Neuronal stem cell (in vitro differentiated cells): Measurements from ENCODE around the gene ISM1.
A peak's percentile ranks its signal among the peaks of the same experiment; 100 is the strongest.

ENCODE experiments used
- DNase-seq: peaks from one replicate; pipeline ENCODE4 v3.0.0-alpha.2; 2013; ENCODE audit warnings: low spot score
- H2AFZ ChIP-seq: one replicate; pipeline ENCODE4 v1.6.1; 2013; ENCODE audit warnings: mild to moderate bottlenecking, low read length, inconsistent platforms
- H2AK5ac ChIP-seq: 2 replicates; pipeline ENCODE4 v1.6.1; 2013; ENCODE audit warnings: low read depth, mild to moderate bottlenecking, inconsistent platforms, low read length, moderate library complexity, mixed read lengths
- H2BK120ac ChIP-seq: 2 replicates; pipeline ENCODE4 v1.6.1; 2013; ENCODE audit warnings: low read depth, mild to moderate bottlenecking, inconsistent platforms, low read length, moderate library complexity, mixed read lengths
- H2BK12ac ChIP-seq: one replicate; pipeline ENCODE4 v1.6.1; 2013; ENCODE audit warnings: low read length, inconsistent platforms
- H2BK15ac ChIP-seq: 2 replicates; pipeline ENCODE4 v1.6.1; 2013; ENCODE audit warnings: mild to moderate bottlenecking, low read length, inconsistent platforms, mixed read lengths
- H2BK5ac ChIP-seq: one replicate; pipeline ENCODE4 v1.6.1; 2013; ENCODE audit warnings: inconsistent platforms, mild to moderate bottlenecking, low read length, moderate library complexity
- H3K14ac ChIP-seq: one replicate; pipeline ENCODE4 v1.6.1; 2013; ENCODE audit warnings: low read length, inconsistent platforms
- H3K18ac ChIP-seq: 2 replicates; pipeline ENCODE4 v1.6.1; 2013; ENCODE audit warnings: low read length, inconsistent platforms
- H3K23ac ChIP-seq: 2 replicates; pipeline ENCODE4 v1.6.1; 2013; ENCODE audit warnings: low read depth, mild to moderate bottlenecking, mixed read lengths, low read length, inconsistent platforms; ENCODE audit not compliant: poor library complexity
- H3K27ac ChIP-seq: replicated peaks from 3 replicates; pipeline ENCODE4 v1.5.1; 2013; ENCODE audit warnings: low read length, inconsistent platforms
- H3K27me3 ChIP-seq, 3 experiments: 2 replicates each; pipeline ENCODE4 v1.6.1; 2013; ENCODE audit warnings: low read length in 3 of 3, mild to moderate bottlenecking in 2 of 3, inconsistent platforms in 1 of 3, low read depth in 1 of 3, mixed read lengths in 1 of 3, moderate library complexity in 1 of 3; ENCODE audit not compliant: control insufficient read depth in 3 of 3, insufficient read depth in 3 of 3
- H3K36me3 ChIP-seq, 2 donors: replicated peaks in 1 of 2; 2 replicates each; pipeline ENCODE4 v1.6.1; 2013; ENCODE audit warnings: low read length in 2 of 2; ENCODE audit not compliant: control insufficient read depth in 2 of 2, insufficient read depth in 2 of 2
- H3K4ac ChIP-seq: 2 replicates; pipeline ENCODE4 v1.6.1; 2013; ENCODE audit warnings: inconsistent platforms, mild to moderate bottlenecking, low read length, moderate library complexity
- H3K4me1 ChIP-seq, 2 donors: 1 replicate in 1 of 2; 2 replicates in 1 of 2; pipeline ENCODE4 v1.6.1; 2013; ENCODE audit warnings: low read length in 2 of 2, low read depth in 1 of 2; ENCODE audit not compliant: control insufficient read depth in 2 of 2, insufficient read depth in 1 of 2
- H3K4me2 ChIP-seq: one replicate; pipeline ENCODE4 v1.6.1; 2013; ENCODE audit warnings: mild to moderate bottlenecking, low read length, inconsistent platforms; ENCODE audit not compliant: insufficient read depth, poor library complexity, severe bottlenecking
- H3K4me3 ChIP-seq, 2 donors: 2 replicates each; pipeline ENCODE4 v1.5.1; 2013; ENCODE audit warnings: low read length in 2 of 2, mild to moderate bottlenecking in 2 of 2, inconsistent platforms in 1 of 2, moderate library complexity in 1 of 2
- H3K79me1 ChIP-seq: one replicate; pipeline ENCODE4 v1.6.1; 2013; ENCODE audit warnings: low read depth, mild to moderate bottlenecking, inconsistent platforms, low read length, moderate library complexity
- H3K9ac ChIP-seq: one replicate; pipeline ENCODE4 v1.6.1; 2013; ENCODE audit warnings: mild to moderate bottlenecking, low read depth, low read length, inconsistent platforms; ENCODE audit not compliant: poor library complexity
- H3K9me3 ChIP-seq, 2 donors: replicated peaks in 1 of 2; 2 replicates each; pipeline versions ENCODE3 to v1.6.1; 2013; ENCODE audit warnings: low read length in 2 of 2, mild to moderate bottlenecking in 2 of 2, inconsistent platforms in 1 of 2, low read depth in 1 of 2, mixed read lengths in 1 of 2, moderate library complexity in 1 of 2; ENCODE audit not compliant: control insufficient read depth in 2 of 2, insufficient read depth in 1 of 2
- H4K8ac ChIP-seq: one replicate; pipeline ENCODE4 v1.6.1; 2013; ENCODE audit warnings: low read depth, mild to moderate bottlenecking, inconsistent platforms, low read length, moderate library complexity
- H4K91ac ChIP-seq: one replicate; pipeline ENCODE4 v1.6.1; 2013; ENCODE audit warnings: low read length, low read depth, mild to moderate bottlenecking, inconsistent platforms; ENCODE audit not compliant: poor library complexity
- WGBS, 2 donors: extraction: QIAGEN DNeasy Blood & Tissue Kit; methylation state at CpG; one replicate each; pipeline ENCODE4 v1.1.7; 2013; ENCODE audit warnings: missing lambda C conversion rate in 2 of 2, mixed read lengths in 1 of 2; ENCODE audit not compliant: insufficient read length in 2 of 2, insufficient replicate concordance in 1 of 2; ENCODE audit errors: extremely low coverage in 2 of 2; 5-methylcytosine and 5-hydroxymethylcytosine counted together

The ISM1 gene

DNA sequence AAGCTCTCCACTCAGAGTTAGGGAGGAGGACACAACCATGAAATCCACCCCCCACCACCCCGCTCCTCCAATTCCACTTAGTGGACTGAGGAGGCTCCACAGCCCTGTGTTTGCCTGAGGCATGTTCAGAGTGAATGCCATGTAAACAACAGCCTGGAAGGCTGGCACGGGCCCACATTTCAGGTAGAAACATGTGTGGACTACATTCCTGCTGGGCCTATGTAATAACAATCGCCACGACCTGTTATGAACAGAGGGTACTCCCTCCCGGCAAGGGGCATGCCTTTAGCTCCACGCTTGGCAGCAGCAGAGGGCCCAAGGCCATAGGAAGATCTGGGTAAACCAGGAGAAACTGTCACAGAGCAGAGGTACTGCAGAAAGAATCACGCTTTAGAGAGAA, 65.5 kb downstream of the ISM1 start:
- H3K27me3 ChIP-seq = no peaks in the 10 kb centered on the region
- H3K14ac ChIP-seq = no peak overlapping the region
- no peak overlapping the region for H3K4me2 ChIP-seq
- no peak overlapping the region for H2BK15ac ChIP-seq
- no peak overlapping the region for H3K9ac ChIP-seq
- DNase-seq = no peak
- no peak overlapping the region for H2AFZ ChIP-seq
- H3K4me1 ChIP-seq = no peaks in the 10 kb centered on the region
- H2BK5ac ChIP-seq = no peak overlapping the region
- no peaks in the 10 kb centered on the region for H3K79me1 ChIP-seq
- H3K36me3 ChIP-seq = no peaks in the 10 kb centered on the region
- H3K18ac ChIP-seq = peak overlapping the region; percentile 11
- no peak overlapping the region for H3K4ac ChIP-seq
- H3K23ac ChIP-seq = no peak overlapping the region
- no peak overlapping the region for H2BK120ac ChIP-seq
- no peaks in the 10 kb centered on the region for H3K9me3 ChIP-seq
- WGBS, 2 donors = no CpG with 5 or more reads among the region's 7 CpGs
- no peak overlapping the region for H2BK12ac ChIP-seq
- no peak overlapping the region for H4K8ac ChIP-seq
- no peak overlapping the region for H3K27ac ChIP-seq
- no peak overlapping the region for H3K4me3 ChIP-seq
- no peak overlapping the region for H2AK5ac ChIP-seq
- H4K91ac ChIP-seq = no peak overlapping the region

- H3K4ac ChIP-seq = no peak overlapping the region
- no peak overlapping the region for H3K23ac ChIP-seq
- H3K4me3 ChIP-seq = no peak overlapping the region
- no peaks in the 10 kb centered on the region for H3K36me3 ChIP-seq
- H3K4me1 ChIP-seq = no peaks in the 10 kb centered on the region
- WGBS, 2 donors = no CpG with 5 or more reads among the region's 12 CpGs
- H4K8ac ChIP-seq = no peak overlapping the region
- H2BK120ac ChIP-seq = no peak overlapping the region
- no peak overlapping the region for H4K91ac ChIP-seq
- no peak overlapping the region for H2BK5ac ChIP-seq
- H3K9me3 ChIP-seq = no peaks in the 10 kb centered on the region
- no peak overlapping the region for H3K18ac ChIP-seq
- H3K4me2 ChIP-seq = no peak overlapping the region
- no peak overlapping the region for H2AFZ ChIP-seq
- H3K79me1 ChIP-seq = no peaks in the 10 kb centered on the region
- DNase-seq = no peak
- H3K14ac ChIP-seq = no peak overlapping the region
- peaks cover 0 to 1% (median 0%) of the 10 kb centered on the region in 3 experiments for H3K27me3 ChIP-seq
- no peak overlapping the region for H2AK5ac ChIP-seq
- H3K27ac ChIP-seq = no peak overlapping the region
- H2BK15ac ChIP-seq = no peak overlapping the region
- H2BK12ac ChIP-seq = no peak overlapping the region
- no peak overlapping the region for H3K9ac ChIP-seq
Observed at GRCh38 chr20:13288357-13288756, 67.3 kb downstream of the ISM1 start.

- H3K79me1 ChIP-seq = no peaks in the 10 kb centered on the region
- no peaks in the 10 kb centered on the region for H3K4me1 ChIP-seq
- no peak overlapping the region for H3K4me3 ChIP-seq
- H3K4ac ChIP-seq = no peak overlapping the region
- H3K9me3 ChIP-seq = no peaks in the 10 kb centered on the region
- no peak overlapping the region for H3K4me2 ChIP-seq
- no peaks in the 10 kb centered on the region for H3K36me3 ChIP-seq
- H3K9ac ChIP-seq = no peak overlapping the region
- no peak overlapping the region for H2BK12ac ChIP-seq
- no CpG with 5 or more reads among the region's 6 CpGs for WGBS, 2 donors
- no peak overlapping the region for H3K18ac ChIP-seq
- no peak overlapping the region for H4K8ac ChIP-seq
- H2BK5ac ChIP-seq = no peak overlapping the region
- no peak overlapping the region for H3K27ac ChIP-seq
- H2AK5ac ChIP-seq = no peak overlapping the region
- H3K27me3 ChIP-seq = peaks cover 0 to 2% (median 0%) of the 10 kb centered on the region in 3 experiments
- no peak overlapping the region for H2AFZ ChIP-seq
- no peak for DNase-seq
- H2BK15ac ChIP-seq = no peak overlapping the region
- H2BK120ac ChIP-seq = no peak overlapping the region
- no peak overlapping the region for H3K14ac ChIP-seq
- H3K23ac ChIP-seq = no peak overlapping the region
- H4K91ac ChIP-seq = no peak overlapping the region
Observed at GRCh38 chr20:13289031-13289430, 68.0 kb downstream of the ISM1 start.

DNA sequence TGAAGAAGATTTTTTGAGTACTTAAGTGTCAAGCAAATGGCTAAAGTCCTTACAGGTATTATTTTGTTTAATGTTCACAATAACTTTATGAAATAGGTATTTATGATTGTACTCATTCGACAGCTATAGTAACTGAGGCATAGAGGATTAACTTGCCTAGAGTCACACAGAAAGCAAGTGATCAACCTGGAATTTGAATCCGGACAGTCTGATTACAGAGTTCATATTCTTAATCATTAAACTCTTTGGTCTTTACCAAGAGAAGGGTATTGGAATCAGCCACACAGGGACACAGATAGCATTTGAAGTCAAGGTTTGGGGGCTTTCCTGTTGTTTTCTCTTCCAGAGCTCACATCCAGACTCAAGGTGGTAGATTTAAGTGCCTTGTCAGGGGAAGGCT, 69.7 kb downstream of the ISM1 start:
- WGBS, 2 donors = no CpG with 5 or more reads among the region's 2 CpGs
- no peaks in the 10 kb centered on the region for H3K9me3 ChIP-seq
- no peak overlapping the region for H2AK5ac ChIP-seq
- H2BK12ac ChIP-seq = no peak overlapping the region
- no peak overlapping the region for H4K91ac ChIP-seq
- H3K79me1 ChIP-seq = no peaks in the 10 kb centered on the region
- H2BK15ac ChIP-seq = no peak overlapping the region
- H3K23ac ChIP-seq = no peak overlapping the region
- H3K18ac ChIP-seq = no peak overlapping the region
- H3K27me3 ChIP-seq = peaks cover 0 to 2% (median 0%) of the 10 kb centered on the region in 3 experiments
- H3K4me2 ChIP-seq = no peak overlapping the region
- H3K36me3 ChIP-seq = no peaks in the 10 kb centered on the region
- no peak overlapping the region for H3K4ac ChIP-seq
- H4K8ac ChIP-seq = no peak overlapping the region
- no peak overlapping the region for H3K4me3 ChIP-seq
- H3K4me1 ChIP-seq = no peaks in the 10 kb centered on the region
- H2AFZ ChIP-seq = no peak overlapping the region
- H3K9ac ChIP-seq = no peak overlapping the region
- no peak for DNase-seq
- H3K14ac ChIP-seq = no peak overlapping the region
- no peak overlapping the region for H3K27ac ChIP-seq
- no peak overlapping the region for H2BK5ac ChIP-seq
- H2BK120ac ChIP-seq = no peak overlapping the region
